PC-3 (cell line): Measurements from ENCODE around the gene WNT7A. TPM values are rescaled to one million over a fixed set of nuclear protein-coding genes. Genes with fewer than 3 reads are reported as not detected.

Source experiments
- ATAC-seq: fragments of 200-7000 bp; cut with Tn5 transposase; 2 replicates; pipeline ENCODE4 v1.9.1; 2020; ENCODE audit warnings: mild to moderate bottlenecking, moderate library complexity
- BruUV-seq: library from RNA; stranded (reverse); fragments of 400-500 nt; replicated peaks from 2 replicates; lab custom pipeline; 2021; lab: Mats Ljungman, UMichigan
- CTCF ChIA-PET: fragments of 300-600 bp; sonication (Branson Sonifier 250); formaldehyde crosslinking; loops from one replicate; lab custom pipeline; 2022; ENCODE audit warnings: antibody characterized with exemption; lab: Charles Lee
- POLR2A ChIA-PET: fragments of 300-600 bp; sonication (Branson Sonifier 250); formaldehyde crosslinking; loops from one replicate; lab custom pipeline; 2022; ENCODE audit warnings: antibody characterized with exemption; ENCODE audit not compliant: unreplicated experiment; lab: Charles Lee
- DNase-seq: peaks from one replicate; pipeline ENCODE4 v3.0.0-alpha.2; 2015
- H2AFZ ChIP-seq: fragments of 300-600 bp; sonication (generic); 2 replicates; pipeline ENCODE4 v1.6.0; 2016; ENCODE audit warnings: antibody characterized with exemption, low read length
- H3F3A ChIP-seq: fragments of 300-600 bp; sonication (generic); one replicate; pipeline ENCODE4 v1.6.0; 2017; ENCODE audit warnings: antibody characterized with exemption, low read length, control low read depth, mild to moderate bottlenecking; ENCODE audit not compliant: unreplicated experiment
- H3K27ac ChIP-seq: fragments of 300-600 bp; sonication (generic); 2 replicates; pipeline ENCODE4 v1.5.1; 2016; ENCODE audit warnings: mild to moderate bottlenecking, low read length
- H3K27me3 ChIP-seq: fragments of 300-600 bp; sonication (generic); 2 replicates; pipeline ENCODE4 v1.6.1; 2016; ENCODE audit warnings: low read length, mixed read lengths
- H3K36me3 ChIP-seq: fragments of 300-600 bp; sonication (generic); 2 replicates; pipeline ENCODE4 v1.6.1; 2016; ENCODE audit warnings: low read depth, mixed run types, low read length, mixed read lengths
- H3K4me1 ChIP-seq: fragments of 300-600 bp; sonication (generic); 2 replicates; pipeline ENCODE4 v1.5.1; 2016; ENCODE audit warnings: low read length; ENCODE audit not compliant: insufficient read depth
- H3K4me2 ChIP-seq: fragments of 300-600 bp; sonication (generic); 2 replicates; pipeline ENCODE4 v1.6.0; 2016; ENCODE audit warnings: low read length
- H3K4me3 ChIP-seq: fragments of 300-600 bp; sonication (generic); 2 replicates; pipeline ENCODE4 v1.5.1; 2016; ENCODE audit warnings: mild to moderate bottlenecking, low read length, mixed read lengths
- H3K79me2 ChIP-seq: fragments of 300-600 bp; sonication (generic); 2 replicates; pipeline ENCODE4 v1.6.1; 2017; ENCODE audit warnings: low read length, mixed read lengths
- H3K9ac ChIP-seq: fragments of 300-600 bp; sonication (generic); 2 replicates; pipeline ENCODE4 v1.6.0; 2016; ENCODE audit warnings: mild to moderate bottlenecking, low read length
- H3K9me2 ChIP-seq: fragments of 300-600 bp; sonication (generic); replicated peaks from 2 replicates; pipeline ENCODE4 v1.6.1; 2016; ENCODE audit warnings: mixed run types, low read length, mixed read lengths
- H3K9me3 ChIP-seq: fragments of 300-600 bp; sonication (generic); 2 replicates; pipeline ENCODE4 v1.6.1; 2016; ENCODE audit warnings: low read length, mixed read lengths
- H4K20me1 ChIP-seq: fragments of 300-600 bp; sonication (generic); 2 replicates; pipeline ENCODE4 v1.6.1; 2016; ENCODE audit warnings: low read length, mixed read lengths
- EZH2 ChIP-seq: fragments of 300-600 bp; sonication (generic); IDR thresholded peaks from one replicate; pipeline ENCODE4 v1.6.1; 2017; ENCODE audit warnings: antibody characterized with exemption, mild to moderate bottlenecking, low read length; ENCODE audit not compliant: unreplicated experiment
- EZH2phosphoT487 ChIP-seq: fragments of 300-600 bp; sonication (generic); IDR thresholded peaks from 2 replicates; pipeline ENCODE4 v1.6.1; 2018; ENCODE audit warnings: mild to moderate bottlenecking, antibody characterized with exemption, low read length, borderline replicate concordance
- intact Hi-C: fragments of 100-400 bp; cut with micrococcal nuclease; formaldehyde crosslinking; loops from 2 replicates; pipeline ENCODE4 v1.9.0; 2023
- total RNA-seq: library from RNA; depleted of rRNA; stranded (reverse); fragments of >200 nt; gene quantifications from 2 replicates; pipeline ENCODE4 v1.2.3, GENCODE V29; 2014
- TF ChIP-seq, protein P1 (sequence below): fragments of 300-600 bp; sonication (generic); conservative IDR thresholded peaks from 2 replicates; pipeline ENCODE4 v1.5.1; 2017; ENCODE audit warnings: antibody characterized with exemption, low read depth, mild to moderate bottlenecking, low read length

The WNT7A gene
- total RNA-seq, 1 experiment from 2014 or later = 16.2 TPM

DNA sequence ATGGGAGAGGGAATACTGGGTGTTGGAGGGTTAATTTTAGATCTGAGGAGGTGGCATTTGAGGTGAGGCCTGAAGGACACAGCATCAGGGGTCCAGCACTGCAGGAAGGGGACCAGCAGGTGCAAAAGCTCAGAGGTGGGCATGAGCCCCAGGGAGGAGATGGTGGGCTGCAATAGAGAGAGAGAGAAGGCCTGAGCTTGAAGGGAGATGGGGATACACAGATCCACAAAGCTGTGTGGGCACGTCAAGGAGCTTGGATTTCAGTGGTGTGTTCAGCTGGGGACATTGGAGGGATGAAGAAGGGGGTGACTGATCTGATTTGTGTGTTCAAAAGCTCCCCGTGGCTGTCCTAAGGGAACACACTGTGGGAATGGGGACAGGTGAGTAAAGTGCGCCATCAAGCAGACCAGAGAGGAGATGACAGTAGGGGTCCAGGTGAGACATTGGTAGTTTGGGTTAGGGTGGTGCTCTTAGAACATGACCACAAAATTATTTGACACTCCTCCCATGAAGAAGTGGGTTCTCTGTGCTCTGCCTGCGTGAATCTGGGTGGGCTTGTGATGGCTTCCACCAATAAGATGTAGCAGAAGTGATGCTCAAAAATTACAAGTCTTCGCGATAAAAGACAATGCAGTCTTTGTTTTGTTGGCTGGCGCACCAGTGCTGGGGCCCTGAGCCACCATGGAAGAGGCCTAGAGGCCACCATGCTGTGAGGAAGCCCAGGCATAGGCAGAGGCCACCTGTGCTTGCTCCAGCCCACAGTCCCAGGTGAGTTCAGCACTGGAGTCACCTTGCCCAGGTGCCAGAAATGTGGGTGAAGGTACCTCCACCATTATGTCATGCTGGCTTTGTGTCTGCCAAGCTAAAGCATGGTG is 1.9 kb upstream of the WNT7A start:
- Histone ChIP-seq H3K79me2 (peaks cover 27% of the 10 kb centered on the region), H3K27me3 (no peaks in the 10 kb centered on the region), H3K36me3 (no peaks in the 10 kb centered on the region), H3K4me1 (no peaks in the 10 kb centered on the region), H4K20me1 (no peaks in the 10 kb centered on the region), H3K4me2 (no peak overlapping the region), H2AFZ (no peak overlapping the region), H3K9me3 (no peaks in the 10 kb centered on the region), H3K9ac (no peak overlapping the region), H3K27ac (no peak overlapping the region), H3K9me2 (no peaks in the 10 kb centered on the region), H3K4me3 (no peak overlapping the region), H3F3A (no peaks in the 10 kb centered on the region)
- POLR2A ChIA-PET = no interaction called here
- no peak for ATAC-seq
- no peak for TF ChIP-seq EZH2phosphoT487
- TF ChIP-seq, protein P1, sequence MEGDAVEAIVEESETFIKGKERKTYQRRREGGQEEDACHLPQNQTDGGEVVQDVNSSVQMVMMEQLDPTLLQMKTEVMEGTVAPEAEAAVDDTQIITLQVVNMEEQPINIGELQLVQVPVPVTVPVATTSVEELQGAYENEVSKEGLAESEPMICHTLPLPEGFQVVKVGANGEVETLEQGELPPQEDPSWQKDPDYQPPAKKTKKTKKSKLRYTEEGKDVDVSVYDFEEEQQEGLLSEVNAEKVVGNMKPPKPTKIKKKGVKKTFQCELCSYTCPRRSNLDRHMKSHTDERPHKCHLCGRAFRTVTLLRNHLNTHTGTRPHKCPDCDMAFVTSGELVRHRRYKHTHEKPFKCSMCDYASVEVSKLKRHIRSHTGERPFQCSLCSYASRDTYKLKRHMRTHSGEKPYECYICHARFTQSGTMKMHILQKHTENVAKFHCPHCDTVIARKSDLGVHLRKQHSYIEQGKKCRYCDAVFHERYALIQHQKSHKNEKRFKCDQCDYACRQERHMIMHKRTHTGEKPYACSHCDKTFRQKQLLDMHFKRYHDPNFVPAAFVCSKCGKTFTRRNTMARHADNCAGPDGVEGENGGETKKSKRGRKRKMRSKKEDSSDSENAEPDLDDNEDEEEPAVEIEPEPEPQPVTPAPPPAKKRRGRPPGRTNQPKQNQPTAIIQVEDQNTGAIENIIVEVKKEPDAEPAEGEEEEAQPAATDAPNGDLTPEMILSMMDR = 0 out of 2 replicates have a peak, but pooled peaks have one; percentile 23
- TF ChIP-seq EZH2 = no peak
- CTCF ChIA-PET = interaction anchor here (0.6 to 2.4 kb wide), 5 partner anchors 32 to 227 kb away, joined by 4 to 32 read pairs (median 10); no protein-coding TSS in a partner anchor
- intact Hi-C loops = no loop called here
- DNase-seq = no peak
- BruUV-seq = no TSS peak

DNA sequence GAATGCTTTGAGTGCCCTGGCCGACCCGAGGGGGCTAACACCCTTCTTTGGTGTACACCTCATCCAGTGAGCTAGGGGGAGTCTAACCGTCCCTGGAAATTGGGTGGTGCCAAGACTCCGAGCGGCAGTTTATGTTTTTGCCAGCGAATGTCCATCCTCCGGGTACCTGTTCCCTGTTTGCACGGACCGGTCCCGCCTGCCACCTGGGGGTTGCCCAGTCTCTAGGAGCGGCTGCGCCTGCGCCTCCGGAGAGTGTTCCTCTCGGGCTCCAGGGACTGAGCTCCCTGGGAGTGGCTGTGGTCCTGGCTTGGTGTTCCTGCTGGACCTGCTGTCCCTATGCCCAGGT is 913 bp upstream of the WNT7A start:
- intact Hi-C loops = loop anchor here (1.0 kb wide), 1 partner anchor 223 kb away; no protein-coding TSS in a partner anchor
- DNase-seq (peak; percentile 21), ATAC-seq (peak; percentile 12; the same call in 1 of the 2 replicates)
- no peaks in the 10 kb centered on the region for H4K20me1 ChIP-seq
- H3K36me3 ChIP-seq = no peaks in the 10 kb centered on the region
- ChIA-PET CTCF (interaction anchor here (0.6 to 2.4 kb wide), 7 partner anchors 31 to 226 kb away, joined by 4 to 32 read pairs (median 7); no protein-coding TSS in a partner anchor), POLR2A (interaction anchor here (0.6 kb wide), 1 partner anchor 533 kb away, joined by 4 read pairs; no protein-coding TSS in a partner anchor)
- H3K4me3 ChIP-seq = peak overlapping the region; percentile 55
- H2AFZ ChIP-seq = peak overlapping the region; percentile 44; the same call in 1 of the 2 replicates
- TF ChIP-seq EZH2 = no peak
- TF ChIP-seq, protein P1 = 0 out of 2 replicates have a peak, but pooled peaks have one; percentile 9
- peaks cover 37% of the 10 kb centered on the region for H3K79me2 ChIP-seq
- H3K4me2 ChIP-seq = peak overlapping the region; percentile 75
- no peaks in the 10 kb centered on the region for H3F3A ChIP-seq
- H3K27ac ChIP-seq = no peak overlapping the region
- H3K9me2 ChIP-seq = no peaks in the 10 kb centered on the region
- no peaks in the 10 kb centered on the region for H3K9me3 ChIP-seq
- no TSS peak for BruUV-seq
- H3K4me1 ChIP-seq = no peaks in the 10 kb centered on the region
- no peaks in the 10 kb centered on the region for H3K27me3 ChIP-seq
- H3K9ac ChIP-seq = no peak overlapping the region
